Loucy (cell line): Measurements from ENCODE around the gene C3orf18.

Source experiments
- EZH2phosphoT487 ChIP-seq: fragments of 200-600 bp; IDR thresholded peaks from 2 replicates; pipeline ENCODE4 v1.6.1; 2018; ENCODE audit warnings: antibody characterized with exemption, mild to moderate bottlenecking, moderate library complexity, borderline replicate concordance
- TF ChIP-seq, protein P1 (sequence below): fragments of 200-600 bp; sonication (generic); conservative IDR thresholded peaks from 2 replicates; pipeline ENCODE4 v1.5.1; 2014; ENCODE audit warnings: mild to moderate bottlenecking, antibody characterized with exemption, low read length

DNA sequence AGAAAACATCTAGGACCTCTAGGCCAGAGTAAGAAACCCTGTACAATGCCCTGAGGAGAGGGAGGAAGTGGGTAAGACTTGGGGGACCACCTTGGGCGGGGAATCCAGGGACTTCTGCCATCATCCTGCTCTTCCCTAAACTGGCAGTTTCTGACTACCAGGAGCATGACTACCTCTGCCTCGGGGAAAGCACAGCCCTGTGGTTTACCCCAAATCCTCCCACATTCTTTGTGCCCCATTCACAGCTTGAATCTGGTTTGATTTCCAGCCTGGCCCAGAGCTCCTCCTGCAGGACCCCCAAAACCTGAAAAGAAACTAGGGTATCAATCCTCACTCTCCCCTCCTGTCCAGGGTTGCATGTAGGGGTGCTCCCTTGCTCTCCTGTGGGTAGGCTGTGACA, 4.7 kb downstream of the C3orf18 start:
- TF ChIP-seq, protein P1, sequence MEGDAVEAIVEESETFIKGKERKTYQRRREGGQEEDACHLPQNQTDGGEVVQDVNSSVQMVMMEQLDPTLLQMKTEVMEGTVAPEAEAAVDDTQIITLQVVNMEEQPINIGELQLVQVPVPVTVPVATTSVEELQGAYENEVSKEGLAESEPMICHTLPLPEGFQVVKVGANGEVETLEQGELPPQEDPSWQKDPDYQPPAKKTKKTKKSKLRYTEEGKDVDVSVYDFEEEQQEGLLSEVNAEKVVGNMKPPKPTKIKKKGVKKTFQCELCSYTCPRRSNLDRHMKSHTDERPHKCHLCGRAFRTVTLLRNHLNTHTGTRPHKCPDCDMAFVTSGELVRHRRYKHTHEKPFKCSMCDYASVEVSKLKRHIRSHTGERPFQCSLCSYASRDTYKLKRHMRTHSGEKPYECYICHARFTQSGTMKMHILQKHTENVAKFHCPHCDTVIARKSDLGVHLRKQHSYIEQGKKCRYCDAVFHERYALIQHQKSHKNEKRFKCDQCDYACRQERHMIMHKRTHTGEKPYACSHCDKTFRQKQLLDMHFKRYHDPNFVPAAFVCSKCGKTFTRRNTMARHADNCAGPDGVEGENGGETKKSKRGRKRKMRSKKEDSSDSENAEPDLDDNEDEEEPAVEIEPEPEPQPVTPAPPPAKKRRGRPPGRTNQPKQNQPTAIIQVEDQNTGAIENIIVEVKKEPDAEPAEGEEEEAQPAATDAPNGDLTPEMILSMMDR: no peak
- no peak for TF ChIP-seq EZH2phosphoT487
